ENCODE results near the gene F8.

GRCh38 chrX:155070038-155070437, 47.5 kb upstream of the F8 start:
- TF ChIP-seq EP300 (IDR thresholded peaks at IDR 0.05): no peak
- TF ChIP-seq CTCF (IDR thresholded peaks at IDR 0.05): no peak
